HepG2 (cell line): Measurements from ENCODE around the gene HSF2BP. TPM values are rescaled to one million over a fixed set of nuclear protein-coding genes. Genes with fewer than 3 reads are reported as not detected.

Source experiments
- CBFB ChIP-seq: sonication (generic); formaldehyde crosslinking; IDR thresholded peaks from 2 replicates; pipeline ENCODE4 v1.4.0; 2020; ENCODE audit warnings: missing genetic modification reagents
- CREM ChIP-seq, 2 experiments: sonication (generic) in 1 of 2; formaldehyde crosslinking in 1 of 2; IDR thresholded peaks; 2 replicates each; pipeline versions ENCODE4 v1.4.0 to v1.6.1; 2016 to 2020; ENCODE audit warnings: antibody characterized with exemption in 1 of 2, mild to moderate bottlenecking in 1 of 2, missing genetic modification reagents in 1 of 2
- EP300 ChIP-seq, 3 experiments: sonication (generic) in 1 of 3; formaldehyde crosslinking in 1 of 3; IDR thresholded peaks; 2 replicates each; pipeline versions ENCODE4 v1.5.1 to v1.6.1; 2011 to 2020; ENCODE audit warnings: low read depth in 2 of 3, low read length in 2 of 3, borderline replicate concordance in 1 of 3, improper control_type of control experiment in 1 of 3, mild to moderate bottlenecking in 1 of 3, missing genetic modification reagents in 1 of 3, moderate library complexity in 1 of 3
- FOSL1 ChIP-seq: sonication (generic); formaldehyde crosslinking; IDR thresholded peaks from 2 replicates; pipeline ENCODE4 v1.9.0; 2021; ENCODE audit warnings: missing genetic modification reagents, borderline replicate concordance
- HDAC2 ChIP-seq: sonication (generic); formaldehyde crosslinking; IDR thresholded peaks from 2 replicates; pipeline ENCODE4 v1.4.0; 2020; ENCODE audit warnings: missing genetic modification reagents
- HMG20A ChIP-seq: IDR thresholded peaks from 2 replicates; pipeline ENCODE4 v1.6.1; 2016; ENCODE audit warnings: borderline replicate concordance
- KAT2B ChIP-seq: fragments of 150-350 bp; IDR thresholded peaks from 2 replicates; pipeline ENCODE4 v1.6.1; 2014; ENCODE audit warnings: low read depth, low read length, borderline replicate concordance
- MED1 ChIP-seq: sonication (generic); formaldehyde crosslinking; IDR thresholded peaks from 2 replicates; pipeline ENCODE4 v1.4.0; 2020; ENCODE audit warnings: missing genetic modification reagents
- NFIC ChIP-seq: IDR thresholded peaks from 2 replicates; pipeline ENCODE4 v1.6.1; 2012; ENCODE audit warnings: mild to moderate bottlenecking, low read length, inconsistent platforms
- NR2C2 ChIP-seq: sonication (generic); formaldehyde crosslinking; IDR thresholded peaks from 2 replicates; pipeline ENCODE4 v1.4.0; 2020; ENCODE audit warnings: missing genetic modification reagents, mild to moderate bottlenecking, moderate library complexity, borderline replicate concordance
- RFX5 ChIP-seq: IDR thresholded peaks from 2 replicates; pipeline ENCODE4 v1.6.1; 2011; ENCODE audit warnings: low read depth, low read length, improper control_type of control experiment
- SOX6 ChIP-seq, 2 experiments: fragments of 450-650 bp in 1 of 2; sonication (generic) in 1 of 2; formaldehyde crosslinking in 1 of 2; IDR thresholded peaks; 2 replicates each; pipeline versions ENCODE4 v1.4.0 to v1.6.1; 2017 to 2020; ENCODE audit warnings: antibody characterized with exemption in 1 of 2, mild to moderate bottlenecking in 1 of 2, missing genetic modification reagents in 1 of 2
- SP5 ChIP-seq: IDR thresholded peaks from 2 replicates; pipeline ENCODE4 v1.6.1; 2016; ENCODE audit warnings: low read depth, borderline replicate concordance
- TBX2 ChIP-seq: sonication (generic); formaldehyde crosslinking; IDR thresholded peaks from 2 replicates; pipeline ENCODE4 v1.5.0; 2020; ENCODE audit warnings: missing genetic modification reagents, mild to moderate bottlenecking, borderline replicate concordance
- THAP11 ChIP-seq: IDR thresholded peaks from 2 replicates; pipeline ENCODE4 v1.6.1; 2016; ENCODE audit warnings: missing biosample characterization, missing genetic modification reagents
- ZBTB2 ChIP-seq: sonication (generic); formaldehyde crosslinking; IDR thresholded peaks from 2 replicates; pipeline ENCODE4 v1.8.0; 2022; ENCODE audit warnings: low read depth, missing genetic modification reagents
- ZBTB21 ChIP-seq: sonication (generic); formaldehyde crosslinking; IDR thresholded peaks from 2 replicates; pipeline ENCODE4 v1.4.0; 2020; ENCODE audit warnings: missing genetic modification reagents
- ZBTB7B ChIP-seq: sonication (generic); formaldehyde crosslinking; IDR thresholded peaks from 2 replicates; pipeline ENCODE4 v1.4.0; 2020; ENCODE audit warnings: missing genetic modification reagents
- ZHX2 ChIP-seq, 2 experiments: sonication (generic) in 1 of 2; formaldehyde crosslinking in 1 of 2; IDR thresholded peaks; 2 replicates each; pipeline versions ENCODE4 v1.6.1 to v1.9.0; 2014 to 2022; ENCODE audit warnings: antibody characterized with exemption in 1 of 2, borderline replicate concordance in 1 of 2, inconsistent platforms in 1 of 2, low read depth in 1 of 2, missing genetic modification reagents in 1 of 2
- ZNF724P ChIP-seq: sonication (generic); formaldehyde crosslinking; IDR thresholded peaks from 2 replicates; pipeline ENCODE4 v1.8.0; 2022; ENCODE audit warnings: missing genetic modification reagents, borderline replicate concordance
- ZNF781 ChIP-seq: sonication (generic); formaldehyde crosslinking; IDR thresholded peaks from 2 replicates; pipeline ENCODE4 v1.5.1; 2020; ENCODE audit warnings: borderline replicate concordance, mild to moderate bottlenecking, missing genetic modification reagents; ENCODE audit errors: not compliant biosample characterization
- ZNF782 ChIP-seq: sonication (generic); formaldehyde crosslinking; IDR thresholded peaks from 2 replicates; pipeline ENCODE4 v1.4.0; 2020; ENCODE audit warnings: missing genetic modification reagents, mild to moderate bottlenecking, borderline replicate concordance
- polyA plus RNA-seq, 8 experiments: library from polyadenylated mRNA; depleted of rRNA in 3 of 8; stranded (reverse) in 7 of 8; unstranded in 1 of 8; fragments of >200 nt; fragmentation: Illumina TruSeq in 4 of 8; extraction: Trizol in 4 of 8; gene quantifications; 2 replicates each; pipeline versions ENCODE4 v1.2.1 to v1.2.3, GENCODE V29; 2011 to 2016; ENCODE audit warnings: low read depth in 4 of 8, missing spikeins in 1 of 8, mixed read lengths in 1 of 8; ENCODE audit not compliant: insufficient read depth in 1 of 8
- total RNA-seq, 5 experiments: library from RNA; depleted of rRNA; stranded (reverse); fragments of >200 nt; fragmentation: Illumina TruSeq; extraction: Trizol; gene quantifications; 2 replicates each; pipeline ENCODE4 v1.2.3, GENCODE V29; 2016; ENCODE audit warnings: low read depth in 1 of 5

Gene HSF2BP
- total and polyA plus RNA-seq, 2 of the 13 experiments (the other 11 are each of a cell fraction or from before 2014, with no cell fraction given) = 0.67 to 2.2 TPM

DNA sequence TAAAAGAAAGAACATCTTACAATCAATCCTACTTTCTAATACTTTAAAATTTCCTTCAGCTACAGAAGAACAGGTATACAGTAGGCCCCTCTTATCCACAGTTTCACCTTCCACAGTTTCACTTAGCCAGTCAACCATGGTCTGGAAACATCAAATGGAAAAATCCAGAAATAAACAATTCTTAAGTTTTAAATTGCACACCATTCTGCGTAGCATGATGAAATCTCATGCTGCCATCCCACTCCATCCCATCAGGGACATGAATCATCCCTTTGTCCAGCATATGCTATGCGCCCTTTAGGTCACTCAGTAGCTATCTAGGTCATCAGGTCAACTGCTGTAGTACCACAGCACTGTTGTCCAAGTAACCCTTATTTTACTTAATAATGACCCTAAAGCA is 67.7 kb downstream of the HSF2BP start (continued):
- TF ChIP-seq EP300 (IDR thresholded peaks at IDR 0.05; ENCODE audit: low read depth in 2 of 2, low read length in 2 of 2) = peak; percentile 33 to 86; a peak in 3 of 4 replicates
- 0 out of 2 replicates have a peak, but pooled peaks have one; percentile 46 for TF ChIP-seq EP300 (CRISPR knock-in tag; IDR thresholded peaks at IDR 0.05; ENCODE audit: borderline replicate concordance)
- TF ChIP-seq HDAC2 = peak; percentile 76; the same call in 1 of the 2 replicates
- TF ChIP-seq ZNF724P (CRISPR knock-in tag) = no peak
- TF ChIP-seq NR2C2 (CRISPR knock-in tag) = peak; percentile 53; the same call in 1 of the 2 replicates
- peak; percentile 25; the same call in 1 of the 2 replicates for TF ChIP-seq FOSL1 (CRISPR knock-in tag)
- no peak for TF ChIP-seq RFX5
- no peak for TF ChIP-seq ZNF782
- peak; percentile 61 for TF ChIP-seq THAP11
- peak; percentile 63 for TF ChIP-seq CREM (IDR thresholded peaks at IDR 0.05)
- no peak for TF ChIP-seq CREM (CRISPR knock-in tag; IDR thresholded peaks at IDR 0.05)
- peak; percentile 73; the same call in 1 of the 2 replicates for TF ChIP-seq MED1
- TF ChIP-seq CBFB = 0 out of 2 replicates have a peak, but pooled peaks have one; percentile 18
- peak; percentile 38; the same call in 1 of the 2 replicates for TF ChIP-seq SP5
- TF ChIP-seq ZNF781 = no peak
- peak; percentile 35; the same call in 1 of the 2 replicates for TF ChIP-seq ZBTB7B (CRISPR knock-in tag)
- TF ChIP-seq ZHX2 (IDR thresholded peaks at IDR 0.05; ENCODE audit: low read depth) = peak; percentile 37; the same call in 1 of the 2 replicates
- no peak for TF ChIP-seq ZHX2 (CRISPR knock-in tag; IDR thresholded peaks at IDR 0.05; ENCODE audit: borderline replicate concordance)
- peak; percentile 43; the same call in 1 of the 2 replicates for TF ChIP-seq TBX2 (CRISPR knock-in tag)
- TF ChIP-seq KAT2B = no peak
- TF ChIP-seq ZBTB2 (CRISPR knock-in tag) = no peak
- TF ChIP-seq HMG20A (CRISPR knock-in tag) = peak; percentile 96; the same call in 1 of the 2 replicates
- TF ChIP-seq ZBTB21 = peak; percentile 74
- TF ChIP-seq NFIC = peak; percentile 67; the same call in 1 of the 2 replicates
- TF ChIP-seq SOX6 (IDR thresholded peaks at IDR 0.05) = no peak
- TF ChIP-seq SOX6 (CRISPR knock-in tag; IDR thresholded peaks at IDR 0.05) = peak; percentile 93
